GDM1 (cell line): ENCODE data around the gene NBDY.

Experiments used
- DNase-seq: peaks from one replicate; lab custom pipeline; 2025; lab: John Stamatoyannopoulos, UW

The NBDY gene

GRCh38 chrX:56785442-56785841 lies 56.4 kb downstream of the NBDY start:
- DNase-seq, result no peak

DNA sequence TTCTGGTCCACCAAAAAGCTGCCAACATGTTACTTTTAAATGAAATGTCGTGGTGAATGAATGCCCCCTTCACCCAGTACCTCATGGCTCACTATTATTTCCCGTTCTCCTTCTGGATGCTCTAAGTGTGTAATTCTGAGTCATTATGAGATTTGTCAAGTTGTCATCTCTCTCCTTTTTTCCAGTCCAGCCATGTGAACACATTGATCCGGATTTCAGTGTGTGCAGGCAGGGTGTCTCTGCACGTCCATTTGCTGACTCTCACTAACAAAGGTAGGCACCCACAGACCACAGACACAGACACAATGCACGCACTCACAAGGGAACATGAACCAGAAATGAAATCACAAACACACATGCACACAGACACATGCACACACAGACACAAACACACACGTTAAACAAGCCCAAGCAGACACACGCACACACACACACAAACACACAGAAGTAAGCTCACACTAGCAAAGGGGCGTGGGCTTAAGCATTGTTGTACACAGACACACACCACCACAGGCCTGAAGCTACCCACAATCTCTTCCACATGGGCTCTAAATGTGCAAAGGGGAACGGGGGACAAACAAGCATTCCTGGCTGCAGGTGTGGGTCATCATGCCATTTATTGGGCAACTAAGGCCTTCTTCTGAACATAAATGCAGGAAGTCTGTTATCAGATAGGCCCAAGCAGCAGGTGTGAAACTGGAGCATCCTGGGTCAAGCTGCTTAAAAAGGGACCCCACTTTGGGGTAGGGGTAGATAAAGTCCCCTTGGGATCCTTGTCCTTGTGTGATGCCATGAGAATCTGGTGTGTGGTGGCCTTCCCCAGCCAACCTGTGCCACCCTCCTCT lies 58.1 kb downstream of the NBDY start:
- no peak for DNase-seq

- DNase-seq, result no peak
These were observed 58.7 kb downstream of the NBDY start for GRCh38 chrX:56787734-56788152.

DNA sequence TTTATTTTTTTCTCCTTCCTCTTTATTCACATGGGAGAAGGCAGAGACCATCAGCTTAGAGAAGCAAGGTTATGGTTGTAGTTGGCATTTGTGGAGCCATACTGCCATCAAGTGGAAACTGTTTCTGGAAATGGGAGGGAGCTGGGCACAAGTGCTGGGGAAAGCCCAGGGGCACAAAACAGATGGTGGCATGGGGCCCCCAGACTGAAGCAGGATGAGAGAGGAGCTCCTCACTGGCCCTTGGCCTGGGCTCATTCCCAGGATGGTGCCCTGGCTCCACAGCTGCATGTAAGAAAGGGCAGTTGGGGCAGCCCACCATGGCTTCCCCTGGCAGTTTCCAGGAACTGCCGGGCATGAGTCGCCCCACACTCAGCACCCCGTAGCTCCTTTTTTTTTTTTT lies 59.2 kb downstream of the NBDY start:
- DNase-seq, result no peak

- no peak for DNase-seq
These were observed 59.7 kb downstream of the NBDY start for GRCh38 chrX:56788717-56789122.

- DNase-seq, result no peak
These were observed 60.6 kb downstream of the NBDY start for GRCh38 chrX:56789518-56790070.

DNA sequence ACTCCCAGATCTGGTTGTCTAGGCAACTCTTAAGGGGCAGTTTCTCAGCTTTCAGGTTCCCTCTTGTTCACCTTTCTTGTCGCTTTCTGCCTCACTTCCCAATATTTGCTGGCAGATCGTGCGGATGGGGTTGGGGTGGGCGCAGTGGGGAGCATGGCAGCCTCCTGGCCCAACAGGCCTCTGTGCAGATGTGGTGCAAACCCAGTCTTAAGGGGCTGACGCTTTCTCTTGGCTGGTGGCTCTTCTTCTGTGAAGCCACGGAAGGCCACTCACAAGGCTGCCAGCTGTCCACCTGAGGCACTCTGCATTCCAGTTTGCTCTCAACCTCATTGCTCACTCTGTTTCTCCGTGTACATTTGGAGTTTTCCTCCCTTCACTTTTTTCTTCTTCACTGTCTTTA lies 61.7 kb downstream of the NBDY start:
- DNase-seq, result no peak

DNA sequence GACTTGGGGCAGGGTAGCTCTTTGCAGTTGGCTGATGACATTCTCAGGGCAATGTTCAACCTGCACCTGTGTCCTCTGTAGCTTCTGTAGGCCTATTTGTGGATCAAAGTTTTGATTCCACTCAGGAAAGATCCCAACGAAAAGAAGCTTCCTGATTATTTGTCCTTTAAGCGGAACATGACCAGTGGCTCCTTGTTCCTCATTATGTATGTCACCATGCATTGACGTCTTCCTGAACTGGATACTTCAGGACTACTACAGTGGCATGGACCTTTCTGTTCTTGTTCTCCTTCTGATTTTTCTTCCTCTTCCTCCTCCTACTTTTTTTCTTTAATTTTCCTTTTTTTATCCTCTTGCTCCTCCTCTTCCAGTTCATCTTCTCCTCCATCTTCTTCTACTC lies 62.4 kb downstream of the NBDY start:
- no peak for DNase-seq

DNA sequence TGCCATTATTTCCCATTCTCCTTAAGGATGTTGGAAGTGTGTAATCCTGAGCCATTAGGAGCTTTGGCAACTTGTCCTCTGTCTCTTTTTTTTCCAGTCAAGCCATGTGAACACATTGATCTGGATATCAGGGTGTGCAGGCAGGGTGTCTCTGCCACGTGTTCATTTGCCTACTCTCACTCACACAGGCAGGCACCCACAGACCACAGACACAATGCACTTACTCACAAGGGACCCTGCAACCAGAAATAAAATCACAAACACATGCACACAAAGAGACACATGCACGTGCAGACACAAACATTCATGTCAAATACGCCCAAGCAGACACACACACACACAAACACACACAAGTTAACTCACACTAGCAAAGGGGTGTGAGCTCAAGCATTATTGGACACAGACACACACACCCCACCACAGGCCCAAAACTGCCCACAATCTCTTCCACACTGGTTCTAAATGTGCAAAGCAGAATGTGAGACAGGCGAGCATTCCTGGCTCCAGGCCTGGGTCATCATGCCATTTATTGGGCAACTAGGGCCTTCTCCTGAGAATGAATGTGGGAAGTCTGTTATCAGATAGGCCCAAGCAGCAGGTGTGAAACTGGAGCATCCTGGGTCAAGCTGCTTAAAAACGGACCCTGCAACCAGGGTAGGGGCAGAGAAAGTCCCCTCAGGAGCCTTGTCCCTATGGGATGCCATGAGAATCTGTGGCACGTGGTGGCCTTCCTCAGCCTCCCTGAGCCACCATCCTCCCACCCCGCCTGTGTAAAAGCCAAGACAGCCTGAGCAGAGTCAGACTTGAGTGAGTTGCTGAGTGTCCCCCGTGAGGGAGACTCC lies 63.4 kb downstream of the NBDY start:
- DNase-seq, result no peak

DNA sequence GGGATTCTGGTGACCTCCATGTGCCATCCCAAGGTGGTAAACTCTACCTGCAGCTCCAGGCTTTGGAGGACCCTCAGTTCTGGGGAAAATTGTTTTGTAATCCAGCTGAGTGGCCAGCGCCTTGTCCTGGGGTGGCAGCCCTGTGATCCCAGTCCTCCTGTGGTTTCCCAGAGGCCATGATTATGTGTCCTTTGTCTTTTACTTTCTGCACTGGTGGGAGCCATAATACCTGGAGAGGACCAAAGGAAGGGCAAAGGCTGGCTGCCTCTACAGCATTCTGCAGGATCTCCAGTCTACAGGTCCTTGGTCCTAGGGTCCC lies 64.0 kb downstream of the NBDY start:
- no peak for DNase-seq

DNA sequence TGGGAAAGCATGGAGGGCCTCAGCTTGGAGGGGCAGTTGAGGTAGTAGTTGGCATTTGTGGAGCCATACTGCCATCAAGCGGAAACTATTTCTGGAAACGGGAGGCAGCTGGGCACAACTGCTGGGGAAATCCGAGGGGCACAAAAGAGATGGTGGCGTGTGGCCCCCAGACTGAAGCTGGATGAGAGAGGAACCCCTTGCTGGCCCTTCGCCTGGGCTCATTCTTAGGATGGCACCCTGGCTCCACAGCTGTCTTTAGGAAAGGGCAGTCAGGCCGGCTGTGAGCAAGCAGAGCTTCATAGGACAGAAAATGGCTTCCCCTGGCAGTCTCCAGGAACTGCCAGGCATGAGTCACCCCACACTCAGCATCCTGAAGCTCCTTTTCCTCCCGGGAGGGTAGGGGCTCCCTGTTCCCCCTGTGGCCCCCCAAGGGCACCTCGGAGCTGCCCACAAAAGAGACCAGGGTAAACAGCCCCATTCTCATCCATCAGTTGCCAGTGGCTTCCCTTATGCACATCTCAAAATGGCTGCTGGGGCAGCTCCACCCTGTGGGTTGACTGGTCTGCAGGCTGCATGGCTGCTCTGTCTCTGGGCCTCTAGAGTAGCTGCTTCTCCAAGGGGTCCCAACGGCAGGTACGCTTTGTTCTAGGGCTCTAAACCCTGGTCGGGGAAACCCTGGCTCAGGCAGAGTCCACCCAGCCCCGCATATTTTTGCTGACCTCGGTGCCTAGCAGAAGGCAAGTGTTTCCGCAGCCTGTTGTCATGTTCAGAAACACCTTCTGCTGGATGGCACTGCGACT lies 64.7 kb downstream of the NBDY start:
- no peak for DNase-seq

- no peak for DNase-seq
These were observed 65.6 kb downstream of the NBDY start for GRCh38 chrX:56794404-56795230.

- DNase-seq, result no peak
These were observed 66.3 kb downstream of the NBDY start for GRCh38 chrX:56795309-56795868.

DNA sequence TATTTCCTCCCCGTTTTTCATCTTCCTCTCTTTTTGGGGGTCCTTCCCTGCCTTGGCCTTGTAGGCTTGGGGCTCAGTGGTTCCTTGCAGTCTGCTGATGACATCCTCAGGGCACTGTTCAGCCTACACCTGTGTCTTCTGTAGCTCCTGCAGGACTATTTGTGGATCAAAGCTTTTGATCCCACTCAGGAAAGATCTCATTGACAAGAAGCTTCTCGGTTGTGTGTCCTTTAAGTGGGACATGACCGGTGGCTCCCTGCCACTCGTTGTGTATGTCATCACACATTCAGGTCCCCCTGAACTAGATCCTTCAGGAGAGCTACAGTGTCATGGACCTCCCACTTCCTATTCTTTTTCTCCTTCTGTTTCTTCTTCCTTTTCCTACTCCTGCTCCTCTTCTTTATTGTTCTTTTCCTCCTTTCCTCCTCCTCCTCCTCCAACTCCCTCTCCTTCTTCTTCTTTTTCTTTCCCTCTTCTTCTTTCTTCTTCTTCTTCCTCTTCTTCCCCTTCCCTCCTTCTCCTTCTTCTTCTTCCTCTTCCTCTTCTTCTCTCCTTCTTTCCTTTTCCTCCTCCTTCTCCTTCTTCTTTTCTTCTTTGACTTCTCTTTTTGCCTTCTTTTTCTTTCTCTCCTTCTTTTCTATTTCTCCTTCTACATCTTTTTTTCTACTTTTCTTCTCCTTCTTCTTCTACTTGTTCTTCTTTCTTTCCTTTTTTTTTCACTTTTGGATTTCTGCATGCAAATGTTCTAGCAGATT lies 67.8 kb downstream of the NBDY start:
- DNase-seq, result no peak

DNA sequence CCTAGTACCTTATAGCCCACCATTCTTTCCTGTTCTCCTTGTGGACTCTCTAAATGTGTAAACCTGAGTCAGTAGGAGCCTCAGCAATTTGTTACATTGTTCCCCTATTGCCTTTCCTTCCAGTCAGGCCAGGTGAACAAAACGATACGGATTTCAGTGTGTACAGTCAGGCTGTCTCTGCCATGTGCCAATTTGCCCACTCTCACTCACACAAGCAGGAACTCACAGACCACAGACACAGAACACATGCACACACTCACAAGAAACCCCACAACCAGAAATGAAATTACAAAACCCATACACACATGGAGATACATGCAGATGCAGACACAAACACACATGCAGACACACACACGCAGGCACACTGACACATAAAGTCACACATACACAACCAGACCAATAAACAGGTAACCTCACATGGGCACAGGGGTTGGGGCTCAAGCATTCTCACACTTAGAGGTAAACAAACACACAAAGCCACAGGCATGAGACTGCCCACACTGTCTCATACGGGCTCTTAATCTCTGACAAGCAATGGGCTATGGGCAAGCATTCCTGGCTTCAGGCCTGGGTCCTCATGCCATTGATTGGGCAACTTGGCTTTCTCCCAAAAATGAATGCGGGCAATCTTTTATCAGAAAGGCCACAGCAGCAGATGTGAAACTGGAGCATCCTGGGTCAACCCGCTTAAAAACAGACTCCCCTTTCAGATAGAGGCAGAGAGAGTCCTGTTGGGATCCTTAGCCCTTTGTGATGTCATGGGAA lies 68.7 kb downstream of the NBDY start:
- no peak for DNase-seq

DNA sequence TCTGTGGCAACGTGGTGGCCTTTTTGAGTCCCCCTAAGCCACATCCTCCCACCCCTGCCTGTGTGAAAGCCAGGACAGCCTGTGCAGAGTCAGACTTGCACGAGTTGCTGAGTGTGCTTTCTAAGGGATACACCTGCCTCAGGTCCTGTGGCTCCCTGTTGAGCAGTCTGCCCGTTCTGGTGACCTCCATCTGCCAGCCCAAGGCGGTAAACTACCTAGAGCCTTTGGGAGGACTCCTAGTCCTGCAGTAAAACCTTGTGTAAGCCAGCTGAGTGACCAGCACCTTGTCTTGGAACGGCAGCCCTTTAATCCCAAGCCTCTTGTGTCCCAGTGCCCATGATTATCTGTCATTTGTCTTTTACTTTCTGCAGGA lies 69.3 kb downstream of the NBDY start:
- no peak for DNase-seq

GRCh38 chrX:56798866-56799758 lies 70.1 kb downstream of the NBDY start:
- DNase-seq, result peak; percentile 9

DNA sequence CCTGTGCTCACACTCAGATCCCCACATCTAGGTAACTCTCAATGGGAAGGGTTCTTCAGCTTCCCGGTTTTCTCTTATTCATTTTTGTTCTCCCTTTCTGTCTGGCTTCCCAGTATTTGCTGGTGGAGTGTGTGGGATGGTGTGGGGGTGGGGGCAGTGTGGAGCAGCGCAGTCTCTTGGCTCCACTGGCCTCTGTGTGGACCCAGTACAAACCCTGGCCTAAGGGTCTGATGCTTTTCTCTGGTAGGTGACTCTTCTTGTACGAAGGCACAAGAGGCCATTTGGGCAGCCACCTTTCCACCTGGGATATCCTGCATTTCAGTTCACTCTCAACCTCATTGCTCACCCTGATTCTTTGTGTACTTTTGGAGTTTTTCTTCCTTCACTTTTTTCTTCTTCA lies 71.3 kb downstream of the NBDY start:
- DNase-seq, result no peak

GRCh38 chrX:56800801-56801200 lies 71.8 kb downstream of the NBDY start:
- no peak for DNase-seq
